Measurements from ENCODE around the gene SLC19A1.

The SLC19A1 gene

GRCh38 chr21:45467221-45467779 is 74.9 kb downstream of the SLC19A1 start:
- no peak for DNase-seq (ENCODE audit: low read depth, low spot score)
- TF ChIP-seq POLR2AphosphoS5 (IDR thresholded peaks at IDR 0.05; ENCODE audit: borderline replicate concordance, low read depth, low read length) (no peak), FOXP2 (optimal IDR thresholded peaks at IDR 0.05; ENCODE audit: control extremely low read depth, extremely low read length, insufficient read depth) (no peak), EZH2 (IDR thresholded peaks at IDR 0.05) (no peak)
- Histone ChIP-seq H3K4me3 (no peak overlapping the region), H3K9ac (ENCODE audit: insufficient read length) (no peak overlapping the region), H3K27ac (no peak overlapping the region), H3K9me3 (ENCODE audit: low read depth, low read length) (no peaks in the 10 kb centered on the region; the same call in 1 of the 2 replicates), H3K36me3 (ENCODE audit: insufficient read depth, low read length) (no peaks in the 10 kb centered on the region)

- Histone ChIP-seq H3K9me3 (ENCODE audit: low read depth, low read length) (no peaks in the 10 kb centered on the region; the same call in 1 of the 2 replicates), H3K4me3 (no peak overlapping the region), H3K27ac (no peak overlapping the region), H3K36me3 (ENCODE audit: insufficient read depth, low read length) (no peaks in the 10 kb centered on the region; the same call in 1 of the 2 replicates), H3K9ac (ENCODE audit: insufficient read length) (no peak overlapping the region)
- no peak for DNase-seq (ENCODE audit: low read depth, low spot score)
- TF ChIP-seq POLR2AphosphoS5 (IDR thresholded peaks at IDR 0.05; ENCODE audit: borderline replicate concordance, low read depth, low read length) (no peak), FOXP2 (optimal IDR thresholded peaks at IDR 0.05; ENCODE audit: control extremely low read depth, extremely low read length, insufficient read depth) (no peak), EZH2 (IDR thresholded peaks at IDR 0.05) (no peak)
Observed at GRCh38 chr21:45466330-45467220, 75.7 kb downstream of the SLC19A1 start.

DNA sequence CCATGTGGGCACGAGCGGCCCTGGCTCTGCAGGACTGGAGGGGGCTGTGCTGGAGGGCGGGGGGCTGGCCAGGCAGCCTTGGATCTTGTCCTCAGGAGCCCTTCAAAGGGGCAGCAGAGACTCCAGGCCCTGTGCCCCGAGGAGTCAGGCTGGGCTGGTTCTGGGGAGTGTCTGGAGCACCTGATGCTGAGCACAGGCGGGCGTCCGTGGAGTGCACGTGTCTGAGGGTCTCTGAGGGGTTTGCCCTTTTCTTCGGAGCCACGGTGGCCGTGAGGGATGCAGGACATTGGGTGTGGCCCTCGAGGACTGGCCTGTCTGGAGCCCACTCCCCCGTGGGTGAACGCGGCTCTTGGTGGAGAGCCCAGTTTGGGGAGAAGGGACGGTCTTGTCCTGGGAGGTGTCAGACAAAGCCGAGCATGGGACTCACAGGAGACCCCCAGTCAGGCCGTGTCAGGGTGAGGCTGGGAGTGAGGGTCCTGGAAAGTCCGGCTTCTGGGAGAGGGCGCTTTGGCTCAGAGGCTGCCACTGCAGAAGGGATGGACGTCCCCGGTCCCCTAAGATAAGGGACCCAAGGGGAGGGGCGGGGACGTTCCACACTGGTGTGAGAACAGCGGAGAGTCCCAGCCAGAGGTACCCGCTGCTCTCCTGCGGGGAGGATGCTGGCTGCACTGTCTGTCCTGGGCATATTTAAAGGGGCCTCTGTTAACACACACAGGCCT is 76.5 kb downstream of the SLC19A1 start:
- Histone ChIP-seq H3K36me3 (ENCODE audit: insufficient read depth, low read length) (peaks cover 3% of the 10 kb centered on the region; the same call in 1 of the 2 replicates), H3K27ac (no peak overlapping the region), H3K9ac (ENCODE audit: insufficient read length) (no peak overlapping the region), H3K9me3 (ENCODE audit: low read depth, low read length) (no peaks in the 10 kb centered on the region; the same call in 1 of the 2 replicates), H3K4me3 (no peak overlapping the region)
- TF ChIP-seq EZH2 (IDR thresholded peaks at IDR 0.05) (no peak), POLR2AphosphoS5 (IDR thresholded peaks at IDR 0.05; ENCODE audit: borderline replicate concordance, low read depth, low read length) (no peak), FOXP2 (optimal IDR thresholded peaks at IDR 0.05; ENCODE audit: control extremely low read depth, extremely low read length, insufficient read depth) (no peak)
- DNase-seq (ENCODE audit: low read depth, low spot score): no peak

DNA sequence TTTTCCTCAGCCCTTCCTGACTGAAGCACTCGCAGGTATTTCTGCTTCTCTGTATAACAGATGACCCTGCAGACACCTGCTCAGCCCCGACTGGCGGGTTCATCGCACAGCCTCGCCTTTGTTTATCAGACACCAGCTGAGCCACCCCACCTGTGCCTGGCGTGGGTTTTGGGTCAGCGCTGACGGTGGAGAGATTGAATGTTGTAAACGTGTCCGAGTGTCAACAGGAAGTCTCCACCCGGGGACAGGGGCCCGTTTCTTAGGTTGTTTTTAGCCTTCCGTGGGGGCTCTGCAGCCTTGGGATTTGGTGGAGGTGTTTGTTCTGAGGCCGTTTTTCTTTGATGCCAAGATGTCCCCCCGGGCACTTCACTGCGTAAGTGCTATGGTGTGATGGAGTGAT is 77.1 kb downstream of the SLC19A1 start:
- H3K4me3 ChIP-seq: no peak overlapping the region
- no peak for TF ChIP-seq EZH2 (IDR thresholded peaks at IDR 0.05)
- TF ChIP-seq FOXP2 (optimal IDR thresholded peaks at IDR 0.05; ENCODE audit: control extremely low read depth, extremely low read length, insufficient read depth): no peak
- TF ChIP-seq POLR2AphosphoS5 (IDR thresholded peaks at IDR 0.05; ENCODE audit: borderline replicate concordance, low read depth, low read length): no peak
- H3K27ac ChIP-seq: no peak overlapping the region
- H3K9me3 ChIP-seq (ENCODE audit: low read depth, low read length): no peaks in the 10 kb centered on the region; the same call in 1 of the 2 replicates
- H3K36me3 ChIP-seq (ENCODE audit: insufficient read depth, low read length): peaks cover 3% of the 10 kb centered on the region; the same call in 1 of the 2 replicates
- H3K9ac ChIP-seq (ENCODE audit: insufficient read length): no peak overlapping the region
- DNase-seq (ENCODE audit: low read depth, low spot score): no peak

DNA sequence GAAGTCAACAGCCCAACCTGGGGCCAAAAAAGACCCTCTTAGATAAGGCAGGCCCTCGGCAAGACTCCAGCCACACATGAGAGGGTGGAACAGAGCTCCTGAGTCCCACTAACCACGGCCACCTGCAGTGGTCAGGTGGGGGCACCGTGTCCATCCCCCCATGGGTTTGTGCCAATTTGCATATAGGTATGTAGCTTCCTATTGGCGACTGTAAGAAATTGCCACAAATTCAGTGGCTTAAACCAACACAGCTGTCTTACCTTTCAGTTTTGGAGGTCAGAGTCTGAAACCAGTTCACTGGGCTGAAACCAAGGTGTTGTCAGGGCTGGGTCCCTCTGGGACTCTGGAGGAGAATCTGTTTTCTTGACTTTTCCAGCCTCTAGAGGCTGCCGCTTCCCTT is 77.9 kb downstream of the SLC19A1 start:
- no peak overlapping the region for H3K27ac ChIP-seq
- H3K36me3 ChIP-seq (ENCODE audit: insufficient read depth, low read length): peaks cover 3% of the 10 kb centered on the region; the same call in 1 of the 2 replicates
- no peak for DNase-seq (ENCODE audit: low read depth, low spot score)

DNA sequence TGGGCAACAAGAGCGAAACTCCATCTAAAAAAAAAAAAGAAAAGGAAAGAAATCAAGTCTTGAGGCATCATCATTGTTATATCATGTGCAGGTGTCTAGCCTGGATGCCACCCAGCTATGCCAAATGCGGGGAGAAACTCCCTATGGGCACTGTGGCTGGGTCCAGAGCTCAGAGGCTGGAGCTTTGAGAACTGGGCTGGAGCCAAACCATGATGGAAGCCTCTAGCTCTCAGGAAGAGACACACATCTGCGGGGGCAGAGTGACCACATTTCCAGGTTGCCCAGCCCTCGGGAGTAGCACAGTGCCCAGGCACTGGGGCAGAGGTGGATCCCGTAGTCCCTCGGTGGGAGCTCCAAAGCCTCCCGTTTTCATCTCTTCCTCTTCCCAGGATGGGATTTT is 78.4 kb downstream of the SLC19A1 start:
- TF ChIP-seq EZH2 (IDR thresholded peaks at IDR 0.05) (no peak), POLR2AphosphoS5 (IDR thresholded peaks at IDR 0.05; ENCODE audit: borderline replicate concordance, low read depth, low read length) (no peak), FOXP2 (optimal IDR thresholded peaks at IDR 0.05; ENCODE audit: control extremely low read depth, extremely low read length, insufficient read depth) (no peak)
- Histone ChIP-seq H3K4me3 (no peak overlapping the region), H3K27ac (no peak overlapping the region), H3K9me3 (ENCODE audit: low read depth, low read length) (no peaks in the 10 kb centered on the region; the same call in 1 of the 2 replicates), H3K9ac (ENCODE audit: insufficient read length) (no peak overlapping the region), H3K36me3 (ENCODE audit: insufficient read depth, low read length) (peaks cover 3% of the 10 kb centered on the region; the same call in 1 of the 2 replicates)
- no peak for DNase-seq (ENCODE audit: low read depth, low spot score)

More for the DNA sequence above, 77.9 kb downstream of the SLC19A1 start:
- H3K9ac ChIP-seq (ENCODE audit: insufficient read length): no peak overlapping the region
- no peak for TF ChIP-seq FOXP2 (optimal IDR thresholded peaks at IDR 0.05; ENCODE audit: control extremely low read depth, extremely low read length, insufficient read depth)
- TF ChIP-seq POLR2AphosphoS5 (IDR thresholded peaks at IDR 0.05; ENCODE audit: borderline replicate concordance, low read depth, low read length): no peak
- no peak for TF ChIP-seq EZH2 (IDR thresholded peaks at IDR 0.05)
- no peak overlapping the region for H3K4me3 ChIP-seq
- no peaks in the 10 kb centered on the region; the same call in 1 of the 2 replicates for H3K9me3 ChIP-seq (ENCODE audit: low read depth, low read length)

- no peak for DNase-seq (ENCODE audit: low read depth, low spot score)
- H3K9ac ChIP-seq (ENCODE audit: insufficient read length): no peak overlapping the region
- no peak overlapping the region for H3K27ac ChIP-seq
- no peaks in the 10 kb centered on the region; the same call in 1 of the 2 replicates for H3K9me3 ChIP-seq (ENCODE audit: low read depth, low read length)
- H3K4me3 ChIP-seq: no peak overlapping the region
- TF ChIP-seq FOXP2 (optimal IDR thresholded peaks at IDR 0.05; ENCODE audit: control extremely low read depth, extremely low read length, insufficient read depth): no peak
- no peak for TF ChIP-seq EZH2 (IDR thresholded peaks at IDR 0.05)
- TF ChIP-seq POLR2AphosphoS5 (IDR thresholded peaks at IDR 0.05; ENCODE audit: borderline replicate concordance, low read depth, low read length): no peak
- H3K36me3 ChIP-seq (ENCODE audit: insufficient read depth, low read length): peaks cover 3% of the 10 kb centered on the region; the same call in 1 of the 2 replicates
Observed at GRCh38 chr21:45461806-45462341, 80.4 kb downstream of the SLC19A1 start.

All from SK-N-MC (cell line).